RWPE2 (cell line): ENCODE measurements around the gene CGA.

Experiments
- ATAC-seq: fragments of 200-7000 bp; cut with Tn5 transposase; 3 replicates; pipeline ENCODE4 v1.9.1; 2021; ENCODE audit warnings: low read depth
- DNase-seq: peaks from one replicate; pipeline ENCODE4 v3.0.0-alpha.2; 2020; ENCODE audit warnings: low spot score
- H3K27ac ChIP-seq: fragments of 450-650 bp; 2 replicates; pipeline ENCODE4 v1.5.1; 2017; ENCODE audit warnings: mild to moderate bottlenecking; ENCODE audit not compliant: poor library complexity, severe bottlenecking
- H3K27me3 ChIP-seq: fragments of 250-450 bp; sonication (Bioruptor Pico); 2 replicates; pipeline ENCODE4 v1.5.1; 2021; ENCODE audit warnings: mild to moderate bottlenecking, moderate library complexity; ENCODE audit not compliant: insufficient read depth, poor library complexity, severe bottlenecking
- H3K36me3 ChIP-seq: fragments of 250-450 bp; sonication (Bioruptor Pico); 2 replicates; pipeline ENCODE4 v1.5.1; 2020; ENCODE audit warnings: low read depth, mild to moderate bottlenecking, moderate library complexity
- H3K4me1 ChIP-seq: fragments of 250-450 bp; sonication (Bioruptor Pico); 2 replicates; pipeline ENCODE4 v1.5.1; 2021; ENCODE audit warnings: mild to moderate bottlenecking, moderate library complexity; ENCODE audit not compliant: insufficient read depth, poor library complexity, severe bottlenecking
- H3K4me3 ChIP-seq: fragments of 250-450 bp; sonication (Bioruptor Pico); 2 replicates; pipeline ENCODE4 v1.5.1; 2021; ENCODE audit warnings: mild to moderate bottlenecking, moderate library complexity; ENCODE audit not compliant: severe bottlenecking
- H3K9me3 ChIP-seq: fragments of 250-450 bp; sonication (Bioruptor Pico); 2 replicates; pipeline ENCODE4 v1.5.1; 2021; ENCODE audit warnings: mild to moderate bottlenecking, moderate library complexity; ENCODE audit not compliant: severe bottlenecking
- CTCF ChIP-seq: fragments of 450-650 bp; IDR thresholded peaks from one replicate; pipeline ENCODE4 v1.5.1; 2017; ENCODE audit warnings: mild to moderate bottlenecking, moderate library complexity; ENCODE audit not compliant: poor library complexity, severe bottlenecking

The CGA gene

GRCh38 chr6:87082160-87082721 is 12.7 kb downstream of the CGA start:
- TF ChIP-seq CTCF, result no peak
- H3K36me3 ChIP-seq, result no peaks in the 10 kb centered on the region
- no peak overlapping the region for H3K4me3 ChIP-seq
- DNase-seq (no peak), ATAC-seq (no peak)
- H3K4me1 ChIP-seq, result no peaks in the 10 kb centered on the region
- H3K27ac ChIP-seq, result no peak overlapping the region
- H3K27me3 ChIP-seq, result no peaks in the 10 kb centered on the region
- H3K9me3 ChIP-seq, result no peaks in the 10 kb centered on the region

DNA sequence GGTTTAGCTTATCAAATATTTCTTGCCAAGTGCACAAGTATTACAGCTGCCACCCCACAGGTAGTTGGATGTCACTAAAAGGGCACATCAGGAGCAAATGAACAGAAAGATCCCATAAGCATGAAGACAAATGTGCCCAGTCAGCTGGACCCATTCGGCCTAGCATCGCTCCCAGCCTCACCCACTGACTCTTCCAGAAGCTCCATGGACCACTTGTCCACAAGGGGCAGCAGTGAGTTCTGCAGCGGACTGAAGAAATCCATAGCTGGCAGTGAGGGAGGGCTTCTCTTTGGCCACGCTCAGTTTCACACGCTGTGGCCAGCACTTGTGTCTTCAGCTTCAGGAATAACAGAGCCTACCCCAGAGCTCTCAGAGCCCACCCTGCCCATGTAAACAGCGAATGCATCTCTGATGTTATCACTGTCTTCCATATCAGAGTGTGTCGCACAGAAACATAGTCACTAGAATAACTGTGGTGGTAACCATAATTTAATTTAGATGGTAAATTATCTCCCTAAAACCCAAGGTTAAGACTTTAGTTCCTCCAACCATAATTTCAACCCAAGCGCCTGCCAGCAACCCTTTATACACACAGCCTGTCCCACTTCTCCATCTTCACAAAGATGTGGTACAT is 15.8 kb downstream of the CGA start:
- Histone ChIP-seq H3K27me3 (no peaks in the 10 kb centered on the region), H3K4me1 (no peaks in the 10 kb centered on the region), H3K9me3 (no peaks in the 10 kb centered on the region), H3K27ac (no peak overlapping the region), H3K4me3 (no peak overlapping the region), H3K36me3 (no peaks in the 10 kb centered on the region)
- peak; percentile 85 for TF ChIP-seq CTCF
- ATAC-seq (peak; percentile 75), DNase-seq (peak; percentile 56)

- H3K27ac ChIP-seq, result no peak overlapping the region
- no peak for TF ChIP-seq CTCF
- no peaks in the 10 kb centered on the region for H3K27me3 ChIP-seq
- ATAC-seq, result no peak
- no peaks in the 10 kb centered on the region for H3K36me3 ChIP-seq
- no peak for DNase-seq
- no peak overlapping the region for H3K4me3 ChIP-seq
- H3K4me1 ChIP-seq, result no peaks in the 10 kb centered on the region
- H3K9me3 ChIP-seq, result no peaks in the 10 kb centered on the region
Measured at GRCh38 chr6:87075168-87075567, 19.7 kb downstream of the CGA start.

GRCh38 chr6:87074101-87074621 is 20.7 kb downstream of the CGA start:
- no peak for TF ChIP-seq CTCF
- H3K9me3 ChIP-seq, result no peaks in the 10 kb centered on the region
- H3K4me3 ChIP-seq, result no peak overlapping the region
- no peaks in the 10 kb centered on the region for H3K36me3 ChIP-seq
- no peak overlapping the region for H3K27ac ChIP-seq
- no peak for ATAC-seq
- H3K27me3 ChIP-seq, result no peaks in the 10 kb centered on the region
- no peak for DNase-seq
- H3K4me1 ChIP-seq, result no peaks in the 10 kb centered on the region

DNA sequence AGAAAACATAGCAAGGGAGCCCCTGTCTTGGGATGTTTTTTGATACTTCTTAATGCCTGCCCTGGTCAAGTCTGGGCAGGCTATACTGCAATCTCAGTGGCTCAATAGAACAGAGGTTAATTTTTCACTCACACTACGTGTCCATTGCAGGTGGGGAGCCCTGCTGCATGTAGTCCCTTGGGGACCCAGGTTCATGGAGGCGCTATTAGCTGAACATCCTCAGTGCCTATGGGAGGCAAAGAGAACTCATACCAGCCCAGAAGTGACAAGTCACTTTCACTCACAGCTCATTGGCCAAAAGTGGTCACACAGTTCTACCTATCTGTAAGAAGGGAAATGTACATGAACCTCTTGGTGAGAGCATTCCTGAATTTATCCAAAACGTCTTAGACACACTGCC is 23.2 kb downstream of the CGA start:
- no peaks in the 10 kb centered on the region for H3K36me3 ChIP-seq
- no peaks in the 10 kb centered on the region for H3K4me1 ChIP-seq
- DNase-seq, result no peak
- no peaks in the 10 kb centered on the region for H3K27me3 ChIP-seq
- H3K9me3 ChIP-seq, result no peaks in the 10 kb centered on the region
- H3K27ac ChIP-seq, result no peak overlapping the region
- no peak overlapping the region for H3K4me3 ChIP-seq
- no peak for ATAC-seq
- TF ChIP-seq CTCF, result no peak
